DOHH2 (cell line): ENCODE data around the gene TEX14.

Source experiments
- H3F3A ChIP-seq: fragments of 200-600 bp; sonication (generic), shearing (Covaris generic); 2 replicates; pipeline ENCODE4 v1.6.0; 2016; ENCODE audit warnings: antibody characterized with exemption, mild to moderate bottlenecking; ENCODE audit not compliant: control insufficient read depth, insufficient read depth
- H3K27ac ChIP-seq: fragments of 200-600 bp; sonication (generic); 2 replicates; pipeline ENCODE4 v1.5.1; 2014; ENCODE audit warnings: low read depth, mild to moderate bottlenecking, low read length, moderate library complexity
- H3K27me3 ChIP-seq: fragments of 200-600 bp; sonication (generic); 2 replicates; pipeline ENCODE4 v1.6.1; 2014; ENCODE audit warnings: mild to moderate bottlenecking, low read length, mixed read lengths; ENCODE audit not compliant: control insufficient read depth
- H3K36me3 ChIP-seq: fragments of 200-600 bp; sonication (generic); 2 replicates; pipeline ENCODE4 v1.6.1; 2014; ENCODE audit warnings: mild to moderate bottlenecking, low read length, moderate library complexity, mixed read lengths; ENCODE audit not compliant: control insufficient read depth
- H3K4me1 ChIP-seq: fragments of 200-600 bp; sonication (generic); 2 replicates; pipeline ENCODE4 v1.6.1; 2014; ENCODE audit warnings: mild to moderate bottlenecking, low read length, mixed read lengths; ENCODE audit not compliant: control insufficient read depth
- H3K4me2 ChIP-seq: fragments of 200-600 bp; sonication (generic); 2 replicates; pipeline ENCODE4 v1.6.0; 2014; ENCODE audit warnings: mild to moderate bottlenecking, low read length, moderate library complexity
- H3K4me3 ChIP-seq: fragments of 200-600 bp; sonication (generic); 2 replicates; pipeline ENCODE4 v1.5.1; 2014; ENCODE audit warnings: mild to moderate bottlenecking, low read length, mixed read lengths
- H3K79me2 ChIP-seq: fragments of 200-600 bp; sonication (generic); 2 replicates; pipeline ENCODE4 v1.6.1; 2014; ENCODE audit warnings: mild to moderate bottlenecking, low read length, mixed read lengths; ENCODE audit not compliant: control insufficient read depth
- H3K9me2 ChIP-seq: fragments of 200-600 bp; sonication (generic); replicated peaks from 2 replicates; pipeline ENCODE4 v1.6.1; 2014; ENCODE audit warnings: mild to moderate bottlenecking, low read length, mixed read lengths; ENCODE audit not compliant: control insufficient read depth
- H3K9me3 ChIP-seq: fragments of 200-600 bp; sonication (generic); 2 replicates; pipeline ENCODE4 v1.6.1; 2014; ENCODE audit warnings: antibody characterized with exemption, low read length, mixed read lengths; ENCODE audit not compliant: control insufficient read depth, insufficient read depth
- H4K20me1 ChIP-seq: fragments of 200-600 bp; sonication (generic); 2 replicates; pipeline ENCODE4 v1.6.0; 2014; ENCODE audit warnings: low read depth, mild to moderate bottlenecking, antibody characterized with exemption, low read length, moderate library complexity; ENCODE audit not compliant: control insufficient read depth, insufficient read depth
- CTCF ChIP-seq: fragments of 200-600 bp; sonication (generic); IDR thresholded peaks from one replicate; pipeline ENCODE4 v1.5.1; 2014; ENCODE audit warnings: antibody characterized with exemption, mild to moderate bottlenecking, low read depth, low read length; ENCODE audit not compliant: poor library complexity, severe bottlenecking
- EZH2phosphoT487 ChIP-seq: fragments of 200-600 bp; sonication (generic); IDR thresholded peaks from 2 replicates; pipeline ENCODE4 v1.6.1; 2017; ENCODE audit warnings: borderline replicate concordance, mild to moderate bottlenecking, antibody characterized with exemption, low read length, moderate library complexity, mixed read lengths

Gene TEX14

GRCh38 chr17:58513965-58514769, 177.7 kb downstream of the TEX14 start, which contains the start of gene MTMR4:
MTMR4 (minus strand) TSS chr17:58514638; CDS start chr17:58514407, 231 bp downstream.
- Histone ChIP-seq H3K4me3 (peak within 1 kb of the TSS; percentile 94), H3K9me3 (no peaks in the 10 kb centered on the region), H3K79me2 (peaks cover 30% of the 10 kb centered on the region), H3F3A (peaks cover 6% of the 10 kb centered on the region; the same call in 1 of the 2 replicates), H3K9me2 (no peaks in the 10 kb centered on the region), H3K4me2 (peak within 1 kb of the TSS; percentile 93), H3K4me1 (peaks cover 50% of the 10 kb centered on the region), H3K36me3 (peaks cover 47% of the 10 kb centered on the region), H4K20me1 (no peaks in the 10 kb centered on the region), H3K27me3 (no peaks in the 10 kb centered on the region), H3K27ac (peak within 1 kb of the TSS; percentile 15; the same call in 1 of the 2 replicates)
- TF ChIP-seq CTCF (no peak), EZH2phosphoT487 (no peak)

GRCh38 chr17:58513267-58513964, 178.4 kb downstream of the TEX14 start:
- H3K4me2 ChIP-seq = peak overlapping the region; percentile 93
- H3K4me1 ChIP-seq = peaks cover 45% of the 10 kb centered on the region
- no peaks in the 10 kb centered on the region for H3K27me3 ChIP-seq
- H3K36me3 ChIP-seq = peaks cover 54% of the 10 kb centered on the region
- H3F3A ChIP-seq = peaks cover 2% of the 10 kb centered on the region; the same call in 1 of the 2 replicates
- TF ChIP-seq EZH2phosphoT487 (no peak), CTCF (peak; percentile 49)
- no peaks in the 10 kb centered on the region for H4K20me1 ChIP-seq
- no peaks in the 10 kb centered on the region for H3K9me3 ChIP-seq
- H3K79me2 ChIP-seq = peaks cover 30% of the 10 kb centered on the region
- H3K4me3 ChIP-seq = peak overlapping the region; percentile 94
- H3K9me2 ChIP-seq = no peaks in the 10 kb centered on the region
- no peak overlapping the region for H3K27ac ChIP-seq

GRCh38 chr17:58510075-58510474, 181.8 kb downstream of the TEX14 start:
- Histone ChIP-seq H3K4me2 (no peak overlapping the region), H3K9me3 (no peaks in the 10 kb centered on the region), H3K9me2 (no peaks in the 10 kb centered on the region), H3K79me2 (peaks cover 20% of the 10 kb centered on the region), H3F3A (no peaks in the 10 kb centered on the region), H3K36me3 (peaks cover 80% of the 10 kb centered on the region), H3K27me3 (no peaks in the 10 kb centered on the region), H3K27ac (no peak overlapping the region), H4K20me1 (no peaks in the 10 kb centered on the region), H3K4me1 (peaks cover 44% of the 10 kb centered on the region), H3K4me3 (no peak overlapping the region)
- no peak for TF ChIP-seq CTCF
- TF ChIP-seq EZH2phosphoT487 = no peak
